Right ventricle myocardium superior (tissue), 1 donor: ENCODE data around the gene GHRHR. TPM values are rescaled to one million over a fixed set of nuclear protein-coding genes. Genes with fewer than 3 reads are reported as not detected.
A peak's percentile ranks its signal among the peaks of the same experiment; 100 is the strongest.

Experiments used
- ATAC-seq: fragments of 200-7000 bp; cut with Tn5 transposase; one replicate; pipeline ENCODE4 v1.9.1; 2020; ENCODE audit warnings: mild to moderate bottlenecking; ENCODE audit not compliant: poor library complexity
- DNase-seq: peaks from one replicate; pipeline ENCODE4 v3.0.0-alpha.2; 2020
- intact Hi-C: fragments of 100-400 bp; cut with DNase I; formaldehyde crosslinking; loops from one replicate; pipeline ENCODE4 v1.11.2; 2022
- total RNA-seq: library from RNA; stranded (reverse); fragmentation: NEBNext Ultra II Directional; extraction: Animal tissue kit (Norgen Biotek cat#: 25700); gene quantifications from one replicate; pipeline ENCODE4 v1.2.1, GENCODE V29; 2021
- donor health status: DM: no; HTN: yes; CAD: no; lungs with severe emphysema.

GHRHR gene
- total RNA-seq, 1 donor from 2014 or later, result not detected

- intact Hi-C loops, result no loop called here
- ATAC-seq (no peak), DNase-seq (no peak)
Observed at GRCh38 chr7:30990673-30991170, 27.0 kb downstream of the GHRHR start.

GRCh38 chr7:30992414-30992813 is 28.7 kb downstream of the GHRHR start:
- ATAC-seq, result no peak
- DNase-seq, result no peak
- intact Hi-C loops, result no loop called here

GRCh38 chr7:30994206-30995100 is 30.7 kb downstream of the GHRHR start:
- DNase-seq (no peak), ATAC-seq (no peak)
- intact Hi-C loops, result no loop called here

GRCh38 chr7:30995536-30995935 is 31.8 kb downstream of the GHRHR start:
- intact Hi-C loops, result no loop called here
- ATAC-seq (no peak), DNase-seq (no peak)

GRCh38 chr7:30996256-30996655 is 32.5 kb downstream of the GHRHR start:
- peak; percentile 81 for DNase-seq

GRCh38 chr7:30996883-30997282 is 33.1 kb downstream of the GHRHR start:
- ATAC-seq (no peak), DNase-seq (no peak)
- intact Hi-C loops, result no loop called here

More at GRCh38 chr7:30996256-30996655, 32.5 kb downstream of the GHRHR start:
- intact Hi-C loops, result no loop called here
- ATAC-seq, result peak; percentile 84

GRCh38 chr7:30997316-30997715 is 33.6 kb downstream of the GHRHR start:
- ATAC-seq (no peak), DNase-seq (no peak)
- intact Hi-C loops, result no loop called here

GRCh38 chr7:30998180-30998579 is 34.4 kb downstream of the GHRHR start:
- peak; percentile 40 for ATAC-seq
- DNase-seq, result peak; percentile 61
- intact Hi-C loops, result no loop called here

GRCh38 chr7:31000161-31000693 is 36.5 kb downstream of the GHRHR start:
- DNase-seq, result no peak
- peak; percentile 31 for ATAC-seq
- intact Hi-C loops, result no loop called here

- intact Hi-C loops, result no loop called here
- DNase-seq (no peak), ATAC-seq (no peak)
Observed at GRCh38 chr7:31000779-31001178, 37.0 kb downstream of the GHRHR start.

- ATAC-seq (no peak), DNase-seq (no peak)
- intact Hi-C loops, result no loop called here
Observed at GRCh38 chr7:31002256-31002655, 38.5 kb downstream of the GHRHR start.

- intact Hi-C loops, result no loop called here
- ATAC-seq (no peak), DNase-seq (no peak)
Observed at GRCh38 chr7:31003097-31003496, 39.3 kb downstream of the GHRHR start.

GRCh38 chr7:31003721-31004120 is 40.0 kb downstream of the GHRHR start:
- DNase-seq (no peak), ATAC-seq (no peak)
- intact Hi-C loops, result no loop called here

- DNase-seq, result no peak
- intact Hi-C loops, result no loop called here
- no peak for ATAC-seq
Observed at GRCh38 chr7:31004393-31004792, 40.6 kb downstream of the GHRHR start.

GRCh38 chr7:31006857-31007256 is 43.1 kb downstream of the GHRHR start:
- DNase-seq, result no peak
- ATAC-seq, result no peak
- intact Hi-C loops, result no loop called here

- intact Hi-C loops, result no loop called here
- ATAC-seq (peak; percentile 27), DNase-seq (no peak)
Observed at GRCh38 chr7:31007634-31008033, 43.9 kb downstream of the GHRHR start.

- ATAC-seq (no peak), DNase-seq (no peak)
- intact Hi-C loops, result no loop called here
Observed at GRCh38 chr7:31014826-31015225, 51.1 kb downstream of the GHRHR start.

- DNase-seq, result no peak
- no peak for ATAC-seq
- intact Hi-C loops, result no loop called here
Observed at GRCh38 chr7:31017032-31017675, 53.4 kb downstream of the GHRHR start.

- no peak for DNase-seq
- intact Hi-C loops, result no loop called here
Observed at GRCh38 chr7:31017721-31018120, 54.0 kb downstream of the GHRHR start.

GRCh38 chr7:31019509-31019908 is 55.8 kb downstream of the GHRHR start:
- no peak for ATAC-seq
- intact Hi-C loops, result no loop called here
- no peak for DNase-seq

More at GRCh38 chr7:31017721-31018120, 54.0 kb downstream of the GHRHR start:
- ATAC-seq, result no peak
